ENCODE data around the gene CDH12.

CDH12 gene

DNA sequence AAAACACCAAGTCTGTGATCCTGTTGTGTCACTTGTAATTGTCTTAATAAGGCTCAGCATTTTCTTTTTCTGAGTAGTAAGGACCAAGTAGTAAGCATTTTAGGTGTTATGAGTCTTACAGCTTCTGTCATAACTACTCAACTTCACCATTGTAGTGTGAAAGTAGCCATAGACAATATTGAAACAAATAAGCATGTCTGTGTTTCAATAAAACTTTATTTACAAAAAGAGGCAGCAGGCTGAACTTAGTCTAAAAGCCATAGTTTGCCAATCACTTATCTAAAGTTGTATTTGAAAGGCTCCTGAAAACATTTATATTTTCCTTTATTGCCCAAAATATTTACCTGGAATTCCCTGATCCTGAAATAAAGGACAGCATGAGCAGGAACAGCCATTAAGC, 796.1 kb downstream of the CDH12 start:
- TF ChIP-seq, protein P1, sequence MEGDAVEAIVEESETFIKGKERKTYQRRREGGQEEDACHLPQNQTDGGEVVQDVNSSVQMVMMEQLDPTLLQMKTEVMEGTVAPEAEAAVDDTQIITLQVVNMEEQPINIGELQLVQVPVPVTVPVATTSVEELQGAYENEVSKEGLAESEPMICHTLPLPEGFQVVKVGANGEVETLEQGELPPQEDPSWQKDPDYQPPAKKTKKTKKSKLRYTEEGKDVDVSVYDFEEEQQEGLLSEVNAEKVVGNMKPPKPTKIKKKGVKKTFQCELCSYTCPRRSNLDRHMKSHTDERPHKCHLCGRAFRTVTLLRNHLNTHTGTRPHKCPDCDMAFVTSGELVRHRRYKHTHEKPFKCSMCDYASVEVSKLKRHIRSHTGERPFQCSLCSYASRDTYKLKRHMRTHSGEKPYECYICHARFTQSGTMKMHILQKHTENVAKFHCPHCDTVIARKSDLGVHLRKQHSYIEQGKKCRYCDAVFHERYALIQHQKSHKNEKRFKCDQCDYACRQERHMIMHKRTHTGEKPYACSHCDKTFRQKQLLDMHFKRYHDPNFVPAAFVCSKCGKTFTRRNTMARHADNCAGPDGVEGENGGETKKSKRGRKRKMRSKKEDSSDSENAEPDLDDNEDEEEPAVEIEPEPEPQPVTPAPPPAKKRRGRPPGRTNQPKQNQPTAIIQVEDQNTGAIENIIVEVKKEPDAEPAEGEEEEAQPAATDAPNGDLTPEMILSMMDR (IDR thresholded peaks at IDR 0.05; ENCODE audit: low read depth, low read length), result no peak
- no peak overlapping the region for H3K27ac ChIP-seq
- DNase-seq, result no peak
- H3K4me3 ChIP-seq (ENCODE audit: low read depth, low read length), result no peak overlapping the region
- H3K9me3 ChIP-seq (ENCODE audit: severe bottlenecking), result no peaks in the 10 kb centered on the region
- H3K36me3 ChIP-seq, result no peaks in the 10 kb centered on the region
- no peaks in the 10 kb centered on the region for H3K27me3 ChIP-seq (ENCODE audit: insufficient read depth, low read depth, severe bottlenecking)

- TF ChIP-seq, protein P1 (IDR thresholded peaks at IDR 0.05; ENCODE audit: low read depth, low read length), result no peak
- Histone ChIP-seq H3K9me3 (ENCODE audit: severe bottlenecking) (no peaks in the 10 kb centered on the region), H3K4me3 (ENCODE audit: low read depth, low read length) (no peak overlapping the region), H3K27me3 (ENCODE audit: insufficient read depth, low read depth, severe bottlenecking) (no peaks in the 10 kb centered on the region), H3K27ac (no peak overlapping the region), H3K36me3 (no peaks in the 10 kb centered on the region)
- DNase-seq, result no peak
Observed at GRCh38 chr5:22056601-22057000, 796.5 kb downstream of the CDH12 start.

- Histone ChIP-seq H3K9me3 (ENCODE audit: severe bottlenecking) (no peaks in the 10 kb centered on the region), H3K27ac (no peak overlapping the region), H3K4me3 (ENCODE audit: low read depth, low read length) (no peak overlapping the region), H3K27me3 (ENCODE audit: insufficient read depth, low read depth, severe bottlenecking) (no peaks in the 10 kb centered on the region), H3K36me3 (no peaks in the 10 kb centered on the region)
- DNase-seq, result no peak
- TF ChIP-seq, protein P1 (IDR thresholded peaks at IDR 0.05; ENCODE audit: low read depth, low read length), result no peak
Observed at GRCh38 chr5:22053195-22053594, 799.9 kb downstream of the CDH12 start.

GRCh38 chr5:22051881-22052280, 801.3 kb downstream of the CDH12 start:
- no peak overlapping the region for H3K27ac ChIP-seq

GRCh38 chr5:22050931-22051330, 802.2 kb downstream of the CDH12 start:
- Histone ChIP-seq H3K36me3 (no peaks in the 10 kb centered on the region), H3K4me3 (ENCODE audit: low read depth, low read length) (no peak overlapping the region), H3K9me3 (ENCODE audit: severe bottlenecking) (no peaks in the 10 kb centered on the region), H3K27ac (no peak overlapping the region), H3K27me3 (ENCODE audit: insufficient read depth, low read depth, severe bottlenecking) (no peaks in the 10 kb centered on the region)
- TF ChIP-seq, protein P1 (IDR thresholded peaks at IDR 0.05; ENCODE audit: low read depth, low read length), result no peak
- no peak for DNase-seq

More at GRCh38 chr5:22051881-22052280, 801.3 kb downstream of the CDH12 start:
- Histone ChIP-seq H3K9me3 (ENCODE audit: severe bottlenecking) (no peaks in the 10 kb centered on the region), H3K27me3 (ENCODE audit: insufficient read depth, low read depth, severe bottlenecking) (no peaks in the 10 kb centered on the region), H3K36me3 (no peaks in the 10 kb centered on the region), H3K4me3 (ENCODE audit: low read depth, low read length) (no peak overlapping the region)
- TF ChIP-seq, protein P1 (IDR thresholded peaks at IDR 0.05; ENCODE audit: low read depth, low read length), result no peak
- DNase-seq, result no peak

- TF ChIP-seq, protein P1 (IDR thresholded peaks at IDR 0.05; ENCODE audit: low read depth, low read length), result no peak
- Histone ChIP-seq H3K27me3 (ENCODE audit: insufficient read depth, low read depth, severe bottlenecking) (no peaks in the 10 kb centered on the region), H3K36me3 (no peaks in the 10 kb centered on the region), H3K4me3 (ENCODE audit: low read depth, low read length) (no peak overlapping the region), H3K9me3 (ENCODE audit: severe bottlenecking) (no peaks in the 10 kb centered on the region), H3K27ac (no peak overlapping the region)
- no peak for DNase-seq
Observed at GRCh38 chr5:22044229-22044628, 808.9 kb downstream of the CDH12 start.
